ENCODE data around the gene RHOJ.

DNA sequence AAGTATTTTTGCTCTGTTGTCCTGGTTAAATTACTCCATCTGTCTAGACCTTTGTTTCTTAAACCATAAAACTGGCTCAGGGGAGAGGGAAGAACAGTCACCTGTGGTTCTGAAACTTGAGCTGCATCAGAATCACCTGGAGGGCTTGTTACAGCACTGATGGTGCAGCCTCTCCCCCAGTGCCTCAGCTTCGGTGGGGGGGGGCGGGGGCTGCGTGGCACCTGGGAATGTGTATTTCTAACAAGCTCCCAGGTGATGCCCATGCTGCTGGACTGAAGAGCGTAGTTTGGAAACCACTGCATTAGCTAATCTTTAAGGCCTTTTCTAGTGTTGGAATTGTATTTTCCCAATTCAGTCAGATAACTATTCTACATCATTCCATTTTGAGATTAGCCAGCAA, 71.8 kb downstream of the RHOJ start:
- TF ChIP-seq CTCF (conservative IDR thresholded peaks at IDR 0.05) (no peak), ZFX (IDR thresholded peaks at IDR 0.05) (no peak)

Measured in C4-2B (cell line).